GM21528 (cell line): ENCODE measurements around the gene SLCO1B3.
A peak's percentile ranks its signal among the peaks of the same experiment; 100 is the strongest.

Source experiments
- ATAC-seq: cut with Tn5 transposase; IDR thresholded peaks from one replicate; pipeline ENCODE4 v1.9.1; 2021; ENCODE audit warnings: mild to moderate bottlenecking, moderate library complexity; ENCODE audit not compliant: unreplicated experiment, low FRiP score

The SLCO1B3 gene

DNA sequence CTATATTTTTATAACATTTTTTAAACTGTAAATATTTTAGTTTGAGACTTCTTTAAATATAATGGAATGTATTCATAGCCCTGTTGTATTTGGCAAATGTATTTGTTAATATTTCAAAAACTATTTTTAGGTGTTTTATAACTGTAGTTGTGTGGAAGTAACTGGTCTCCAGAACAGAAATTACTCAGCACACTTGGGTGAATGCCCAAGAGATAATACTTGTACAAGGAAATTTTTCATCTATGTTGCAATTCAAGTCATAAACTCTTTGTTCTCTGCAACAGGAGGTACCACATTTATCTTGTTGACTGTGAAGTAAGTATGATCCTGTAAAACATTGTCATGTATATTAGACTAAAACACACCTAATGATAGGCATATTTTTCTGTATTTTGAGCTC lies 72.8 kb downstream of the SLCO1B3 start:
- ATAC-seq = no peak

DNA sequence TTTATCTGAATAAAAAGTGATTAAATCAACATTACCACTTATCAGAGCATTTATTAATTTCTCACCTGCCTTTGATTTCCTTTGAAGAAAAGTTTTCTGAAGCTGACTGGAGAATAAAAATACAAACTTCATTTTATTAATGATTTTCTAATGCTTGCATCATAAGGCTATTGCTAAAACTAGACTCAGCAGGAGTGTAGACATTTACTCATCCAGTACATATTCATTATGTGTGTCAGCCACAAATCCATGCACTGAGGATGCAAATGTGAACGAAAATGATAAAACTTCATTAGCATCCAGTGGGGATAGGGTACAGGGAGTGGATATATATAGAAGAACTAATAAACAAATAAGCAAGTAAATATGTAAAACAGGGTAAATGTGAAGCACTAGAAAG lies 74.6 kb downstream of the SLCO1B3 start:
- ATAC-seq = no peak

DNA sequence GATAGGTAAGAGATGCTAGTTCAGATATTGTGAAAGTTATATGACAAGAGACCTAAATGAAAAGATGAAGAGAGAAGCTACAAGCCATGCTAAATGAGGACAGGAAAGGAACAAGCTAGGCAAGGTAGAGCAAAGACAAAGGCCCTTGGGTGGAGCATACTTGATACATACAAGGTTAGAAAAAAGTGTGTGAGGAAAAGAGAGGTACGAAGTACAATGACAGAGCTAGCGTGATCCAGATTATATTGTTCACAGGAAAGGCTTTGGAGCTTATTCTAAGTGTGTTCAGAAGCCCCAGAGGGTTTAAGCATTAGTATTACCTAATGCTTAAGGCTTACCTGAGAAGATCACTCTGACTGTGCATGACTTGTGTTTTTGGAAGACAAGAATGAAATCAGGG lies 75.0 kb downstream of the SLCO1B3 start:
- ATAC-seq = no peak

- no peak for ATAC-seq
Observed at GRCh38 chr12:20917269-20917668, 106.8 kb downstream of the SLCO1B3 start.

GRCh38 chr12:20917819-20918218 lies 107.3 kb downstream of the SLCO1B3 start:
- ATAC-seq = no peak

DNA sequence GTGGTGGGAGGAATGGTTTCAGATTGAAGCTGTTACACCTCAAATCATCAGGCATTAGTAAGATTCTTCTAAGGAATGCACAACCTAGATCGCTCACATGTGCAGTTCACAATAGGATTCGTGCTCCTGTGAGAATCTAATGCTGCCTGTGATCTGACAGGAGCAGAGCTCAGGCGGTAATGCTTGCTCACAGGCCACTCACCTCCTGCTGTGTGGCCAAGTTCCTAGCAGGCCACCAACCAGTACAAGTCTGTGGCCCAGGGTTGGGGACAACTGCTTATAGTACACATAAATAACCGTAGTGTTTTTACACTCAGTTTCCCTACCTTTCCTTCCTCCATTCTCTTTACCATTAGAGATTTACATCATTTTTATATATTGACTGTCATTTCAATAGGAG lies 121.4 kb downstream of the SLCO1B3 start:
- ATAC-seq = no peak

- no peak for ATAC-seq
Observed at GRCh38 chr12:20946732-20947131, 136.2 kb downstream of the SLCO1B3 start.

DNA sequence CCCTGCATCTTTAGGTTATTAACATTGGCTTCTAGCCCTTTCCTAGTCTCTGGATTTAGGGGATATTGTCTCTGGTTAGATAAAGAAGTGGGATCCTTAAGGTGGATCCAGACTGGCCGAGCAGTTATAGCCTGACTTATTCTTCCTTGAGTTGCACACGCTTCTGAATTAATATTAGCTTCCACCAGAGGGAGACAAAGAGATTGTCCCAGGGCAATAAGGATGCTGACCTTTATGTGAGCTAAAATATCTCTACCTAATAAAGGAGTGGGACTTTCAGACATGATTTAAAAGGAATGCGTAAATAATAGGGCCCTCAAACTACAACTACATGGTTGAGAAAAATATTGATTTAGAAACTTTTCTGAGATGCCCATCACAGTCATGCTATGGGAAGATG lies 139.7 kb downstream of the SLCO1B3 start:
- peak; percentile 94 for ATAC-seq

- ATAC-seq = no peak
Observed at GRCh38 chr12:20963303-20963702, 152.8 kb downstream of the SLCO1B3 start.

- ATAC-seq = no peak
Observed at GRCh38 chr12:20963762-20964161, 153.3 kb downstream of the SLCO1B3 start.
